Measurements from ENCODE around the gene RELB. TPM values are rescaled to one million over a fixed set of nuclear protein-coding genes. Genes with fewer than 3 reads are reported as not detected.

Gene RELB
- total and polyA plus RNA-seq, 2 of the 4 experiments (the other 2 are of a cell fraction), result 5.0 to 17.2 TPM

DNA sequence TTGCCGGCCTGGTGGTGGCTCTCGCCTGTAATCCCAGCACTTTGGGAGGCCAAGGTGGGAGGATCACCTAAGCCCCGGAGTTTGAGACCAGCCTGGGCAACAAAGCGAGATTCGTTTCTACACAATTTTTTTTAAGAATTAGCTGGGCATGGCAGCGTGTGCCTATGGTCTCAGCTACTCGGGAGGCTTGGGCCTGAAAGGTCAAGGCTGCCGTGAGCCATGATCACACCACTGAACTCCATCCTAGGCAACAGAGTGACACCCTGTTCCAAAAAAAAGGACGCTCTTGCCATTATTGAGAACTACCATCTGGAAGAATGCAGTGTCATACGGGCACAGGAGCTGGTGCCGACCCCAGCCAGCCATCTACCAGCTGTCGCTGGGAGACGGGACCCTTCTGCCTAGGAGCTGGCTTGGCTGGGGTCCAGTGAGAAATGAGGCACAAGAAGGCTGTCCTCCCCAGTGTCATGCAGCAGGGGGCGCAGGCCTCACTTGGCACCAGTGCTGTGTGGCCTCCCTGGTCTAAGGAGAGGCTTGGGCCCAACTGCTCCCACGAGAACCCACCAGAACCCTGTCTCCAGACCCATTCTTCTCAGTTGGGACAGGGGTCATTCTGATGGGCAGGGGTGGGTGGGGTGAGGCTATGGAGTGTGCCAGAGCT is 12.2 kb upstream of the RELB start:
- no peak for TF ChIP-seq FOS (IDR thresholded peaks at IDR 0.05; ENCODE audit: low read depth, low read length)
- no peak for TF ChIP-seq MAFK (IDR thresholded peaks at IDR 0.05; ENCODE audit: low read depth, low read length)
- TF ChIP-seq CEBPB (IDR thresholded peaks at IDR 0.05; ENCODE audit: low read depth, low read length), result no peak
- no peak for TF ChIP-seq MXI1 (IDR thresholded peaks at IDR 0.05; ENCODE audit: borderline replicate concordance, low read depth, low read length)
- TF ChIP-seq USF2 (IDR thresholded peaks at IDR 0.05; ENCODE audit: low read depth, low read length), result no peak
- TF ChIP-seq SMC3 (IDR thresholded peaks at IDR 0.05; ENCODE audit: low read depth, low read length), result peak; percentile 64
- TF ChIP-seq BHLHE40 (IDR thresholded peaks at IDR 0.05; ENCODE audit: low read depth, low read length), result no peak
- TF ChIP-seq, protein P1, sequence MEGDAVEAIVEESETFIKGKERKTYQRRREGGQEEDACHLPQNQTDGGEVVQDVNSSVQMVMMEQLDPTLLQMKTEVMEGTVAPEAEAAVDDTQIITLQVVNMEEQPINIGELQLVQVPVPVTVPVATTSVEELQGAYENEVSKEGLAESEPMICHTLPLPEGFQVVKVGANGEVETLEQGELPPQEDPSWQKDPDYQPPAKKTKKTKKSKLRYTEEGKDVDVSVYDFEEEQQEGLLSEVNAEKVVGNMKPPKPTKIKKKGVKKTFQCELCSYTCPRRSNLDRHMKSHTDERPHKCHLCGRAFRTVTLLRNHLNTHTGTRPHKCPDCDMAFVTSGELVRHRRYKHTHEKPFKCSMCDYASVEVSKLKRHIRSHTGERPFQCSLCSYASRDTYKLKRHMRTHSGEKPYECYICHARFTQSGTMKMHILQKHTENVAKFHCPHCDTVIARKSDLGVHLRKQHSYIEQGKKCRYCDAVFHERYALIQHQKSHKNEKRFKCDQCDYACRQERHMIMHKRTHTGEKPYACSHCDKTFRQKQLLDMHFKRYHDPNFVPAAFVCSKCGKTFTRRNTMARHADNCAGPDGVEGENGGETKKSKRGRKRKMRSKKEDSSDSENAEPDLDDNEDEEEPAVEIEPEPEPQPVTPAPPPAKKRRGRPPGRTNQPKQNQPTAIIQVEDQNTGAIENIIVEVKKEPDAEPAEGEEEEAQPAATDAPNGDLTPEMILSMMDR (conservative IDR thresholded peaks at IDR 0.05; ENCODE audit: low read depth, low read length), result peak; percentile 65
- peak; percentile 56 for TF ChIP-seq RAD21 (IDR thresholded peaks at IDR 0.05; ENCODE audit: low read length)
- Histone ChIP-seq H3K4me1 (ENCODE audit: control insufficient read depth, insufficient read depth, low read length) (no peaks in the 10 kb centered on the region), H2AK9ac (replicated peaks; ENCODE audit: low read depth, low read length, poor library complexity) (no peak overlapping the region), H3K4ac (ENCODE audit: low read depth, low read length) (no peak overlapping the region), H3K9me3 (ENCODE audit: control insufficient read depth, insufficient read depth, low read length) (no peaks in the 10 kb centered on the region), H4K91ac (ENCODE audit: insufficient read depth, low read depth, low read length) (no peak overlapping the region), H4K5ac (ENCODE audit: low read depth, low read length) (no peak overlapping the region), H3K56ac (ENCODE audit: extremely low read depth, insufficient read depth, low read length) (no peak overlapping the region), H3K23ac (ENCODE audit: low read depth, low read length) (no peak overlapping the region), H3K9me1 (ENCODE audit: insufficient read depth, low read length) (no peaks in the 10 kb centered on the region), H3K27ac (ENCODE audit: insufficient read depth, low read length) (no peak overlapping the region), H3K36me3 (ENCODE audit: control insufficient read depth, insufficient read depth, low read length) (peaks cover 75% of the 10 kb centered on the region), H3K4me2 (ENCODE audit: low read depth, low read length) (no peak overlapping the region), H3K79me1 (ENCODE audit: low read depth in 1 of 2, low read length in 2 of 2) (peaks cover 0 to 8% of the 10 kb centered on the region in 2 experiments; a peak in 1 of 4 replicates), H2BK15ac (ENCODE audit: low read depth, low read length) (no peak overlapping the region), H3K4me3 (ENCODE audit: insufficient read depth, low read depth, low read length) (no peak overlapping the region), H2AFZ (replicated peaks; ENCODE audit: low read length, poor library complexity) (no peak overlapping the region), H3K27me3 (ENCODE audit: control insufficient read depth, insufficient read depth, low read length) (no peaks in the 10 kb centered on the region), H4K8ac (ENCODE audit: low read depth in 2 of 2, low read length in 2 of 2) (no peak overlapping the region), H2BK5ac (ENCODE audit: low read depth, low read length, poor library complexity, severe bottlenecking) (no peak overlapping the region), H3K9ac (ENCODE audit: low read depth, low read length) (no peak overlapping the region), H3K14ac (replicated peaks; ENCODE audit: low read depth, low read length) (no peak overlapping the region), H2BK120ac (ENCODE audit: low read depth, low read length) (no peak overlapping the region), H4K20me1 (ENCODE audit: insufficient read depth, low read length) (peaks cover 14% of the 10 kb centered on the region), H3K18ac (ENCODE audit: low read depth, low read length) (no peak overlapping the region), H2AK5ac (ENCODE audit: low read depth, low read length) (no peak overlapping the region), H2BK20ac (ENCODE audit: low read depth, low read length) (no peak overlapping the region)
- BruUV-seq (replicated peaks), result no TSS peak
- DNase-seq (peak; percentile 62), ATAC-seq (ENCODE audit: low read depth) (peak; percentile 89)
- dilution Hi-C loops (cut with HindIII; ENCODE audit: low sequenced_read_pairs, unreplicated experiment), result no loop called here
- in situ Hi-C loops (cut with MboI; ENCODE audit: low sequenced_read_pairs), result no loop called here
- CTCF ChIA-PET, result interaction anchor here (0.6 to 1.0 kb wide), 2 partner anchors 10 to 78 kb away, joined by 3 to 4 read pairs; no protein-coding TSS in a partner anchor
- 72% methylated on average over 6 of the region's 15 CpGs; no CpG with 5 or more reads in 1 of the 2 experiments for WGBS, 2 experiments (ENCODE audit: extremely low coverage in 2 of 2, insufficient read length in 1 of 2)
- intact Hi-C loops (cut with micrococcal nuclease), result no loop called here
- POLR2A ChIA-PET (ENCODE audit: unreplicated experiment), result no interaction called here

Measured in IMR-90 (cell line).